CD14-positive monocyte (primary cell): ENCODE results near the gene PLA2G1B. TPM values are rescaled to one million over a fixed set of nuclear protein-coding genes. Genes with fewer than 3 reads are reported as not detected.
A peak's percentile ranks its signal among the peaks of the same experiment; 100 is the strongest.

Experiments used
- DNase-seq, 3 donors: peaks; one replicate each; pipeline ENCODE4 v3.0.0-alpha.2; 2011 to 2022
- H2AFZ ChIP-seq: 2 replicates; pipeline ENCODE4 v1.6.0; 2012; ENCODE audit warnings: mild to moderate bottlenecking, low read depth, low read length, inconsistent platforms; ENCODE audit not compliant: insufficient read depth, poor library complexity, severe bottlenecking
- H3K27ac ChIP-seq, 2 donors: 1 replicate in 1 of 2; 2 replicates in 1 of 2; pipeline ENCODE4 v1.5.1; 2012 to 2013; ENCODE audit warnings: low read length in 2 of 2, control low read depth in 1 of 2, inconsistent platforms in 1 of 2, low read depth in 1 of 2, mild to moderate bottlenecking in 1 of 2
- H3K27me3 ChIP-seq, 2 donors: one replicate each; pipeline versions ENCODE4 v1.6.0 to v1.6.1; 2011 to 2013; ENCODE audit warnings: low read length in 2 of 2; ENCODE audit not compliant: control insufficient read depth in 2 of 2, insufficient read depth in 2 of 2
- H3K36me3 ChIP-seq, 2 donors: replicated peaks in 1 of 2; 1 replicate in 1 of 2; 2 replicates in 1 of 2; pipeline versions ENCODE4 v1.5.1 to v1.6.1; 2012 to 2013; ENCODE audit warnings: low read length in 2 of 2, control low read depth in 1 of 2, inconsistent platforms in 1 of 2, mild to moderate bottlenecking in 1 of 2; ENCODE audit not compliant: insufficient read depth in 2 of 2, control insufficient read depth in 1 of 2
- H3K4me1 ChIP-seq, 2 donors: 1 replicate in 1 of 2; 2 replicates in 1 of 2; pipeline versions ENCODE4 v1.5.1 to v1.6.1; 2012 to 2013; ENCODE audit warnings: low read length in 2 of 2, control low read depth in 1 of 2, inconsistent platforms in 1 of 2, mild to moderate bottlenecking in 1 of 2, moderate library complexity in 1 of 2; ENCODE audit not compliant: insufficient read depth in 2 of 2, control insufficient read depth in 1 of 2
- H3K4me2 ChIP-seq: replicated peaks from 2 replicates; pipeline ENCODE3; 2012; ENCODE audit warnings: low read length, moderate library complexity, mild to moderate bottlenecking; ENCODE audit not compliant: poor library complexity, severe bottlenecking; ENCODE audit errors: extremely low read depth
- H3K4me3 ChIP-seq, 3 experiments: fragments of 200-600 bp in 1 of 3; sonication (generic) in 1 of 3; replicated peaks in 1 of 3; 1 replicate in 2 of 3; 2 replicates in 1 of 3; pipeline ENCODE4 v1.5.1; 2011 to 2013; ENCODE audit warnings: low read length in 3 of 3, mild to moderate bottlenecking in 3 of 3, control low read depth in 2 of 3, low read depth in 2 of 3, inconsistent platforms in 1 of 3, moderate library complexity in 1 of 3
- H3K79me2 ChIP-seq: 2 replicates; pipeline ENCODE4 v1.6.0; 2012; ENCODE audit warnings: mild to moderate bottlenecking, control low read depth, inconsistent platforms, low read length, moderate library complexity; ENCODE audit not compliant: insufficient read depth
- H3K9ac ChIP-seq: 2 replicates; pipeline ENCODE4 v1.6.0; 2017; ENCODE audit warnings: low read length, mild to moderate bottlenecking; ENCODE audit not compliant: insufficient read depth, poor library complexity, severe bottlenecking
- H3K9me3 ChIP-seq, 2 donors: replicated peaks in 1 of 2; 1 replicate in 1 of 2; 2 replicates in 1 of 2; pipeline versions ENCODE4 v1.5.1 to v1.6.1; 2012 to 2013; ENCODE audit warnings: low read length in 2 of 2, control low read depth in 1 of 2; ENCODE audit not compliant: control insufficient read depth in 1 of 2, insufficient read depth in 1 of 2
- H4K20me1 ChIP-seq: 2 replicates; pipeline ENCODE4 v1.6.0; 2012; ENCODE audit warnings: mild to moderate bottlenecking, low read length, control low read depth, moderate library complexity; ENCODE audit not compliant: insufficient read depth
- H3K27ac Mint-ChIP-seq, 7 donors: one replicate each; pipeline ENCODE4 v1.8.0; 2020; ENCODE audit warnings: mild to moderate bottlenecking in 7 of 7, mixed read lengths in 7 of 7, moderate library complexity in 6 of 7, inconsistent platforms in 2 of 7
- H3K27me3 Mint-ChIP-seq, 3 donors: one replicate each; pipeline ENCODE4 v1.8.0; 2021 to 2022; ENCODE audit warnings: low read depth in 3 of 3, mild to moderate bottlenecking in 3 of 3, mixed read lengths in 3 of 3, moderate library complexity in 3 of 3, inconsistent platforms in 1 of 3
- H3K36me3 Mint-ChIP-seq, 2 donors: one replicate each; pipeline ENCODE4 v1.8.0; 2020; ENCODE audit warnings: mixed read lengths in 2 of 2, inconsistent platforms in 1 of 2, mild to moderate bottlenecking in 1 of 2
- H3K4me1 Mint-ChIP-seq: one replicate; pipeline ENCODE4 v1.8.0; 2020; ENCODE audit warnings: mild to moderate bottlenecking, mixed read lengths
- H3K4me3 Mint-ChIP-seq, 2 donors: one replicate each; pipeline ENCODE4 v1.8.0; 2020; ENCODE audit warnings: mild to moderate bottlenecking in 2 of 2, mixed read lengths in 2 of 2, moderate library complexity in 1 of 2
- H3K9me3 Mint-ChIP-seq, 7 donors: one replicate each; pipeline ENCODE4 v1.8.0; 2020 to 2022; ENCODE audit warnings: mixed read lengths in 7 of 7, mild to moderate bottlenecking in 6 of 7, moderate library complexity in 6 of 7, inconsistent platforms in 2 of 7
- WGBS: methylation state at CpG from one replicate; pipeline ENCODE4 v1.1.5; 2013; ENCODE audit warnings: missing lambda C conversion rate; ENCODE audit not compliant: insufficient coverage; 5-methylcytosine and 5-hydroxymethylcytosine counted together
- intact Hi-C, 2 donors: fragments of 100-400 bp; cut with micrococcal nuclease; formaldehyde crosslinking; loops; one replicate each; pipeline versions ENCODE4 v1.15.0 to v1.15.1; 2023
- polyA plus RNA-seq, 3 donors: library from polyadenylated mRNA; depleted of rRNA in 1 of 3; unstranded in 2 of 3; stranded (reverse) in 1 of 3; fragments of 300-500 nt in 2 of 3; fragments of >200 nt in 1 of 3; fragmentation: Illumina TruSeq in 2 of 3; gene quantifications; 1 replicate in 2 of 3; 2 replicates in 1 of 3; pipeline ENCODE4 v1.2.3, GENCODE V29; 2012 to 2021
- TF ChIP-seq, protein P1 (sequence below): fragments of 200-600 bp; IDR thresholded peaks from one replicate; pipeline ENCODE4 v1.8.0; 2022; ENCODE audit warnings: antibody characterized with exemption, mild to moderate bottlenecking

PLA2G1B gene
- polyA plus RNA-seq, 3 donors, result not detected

DNA sequence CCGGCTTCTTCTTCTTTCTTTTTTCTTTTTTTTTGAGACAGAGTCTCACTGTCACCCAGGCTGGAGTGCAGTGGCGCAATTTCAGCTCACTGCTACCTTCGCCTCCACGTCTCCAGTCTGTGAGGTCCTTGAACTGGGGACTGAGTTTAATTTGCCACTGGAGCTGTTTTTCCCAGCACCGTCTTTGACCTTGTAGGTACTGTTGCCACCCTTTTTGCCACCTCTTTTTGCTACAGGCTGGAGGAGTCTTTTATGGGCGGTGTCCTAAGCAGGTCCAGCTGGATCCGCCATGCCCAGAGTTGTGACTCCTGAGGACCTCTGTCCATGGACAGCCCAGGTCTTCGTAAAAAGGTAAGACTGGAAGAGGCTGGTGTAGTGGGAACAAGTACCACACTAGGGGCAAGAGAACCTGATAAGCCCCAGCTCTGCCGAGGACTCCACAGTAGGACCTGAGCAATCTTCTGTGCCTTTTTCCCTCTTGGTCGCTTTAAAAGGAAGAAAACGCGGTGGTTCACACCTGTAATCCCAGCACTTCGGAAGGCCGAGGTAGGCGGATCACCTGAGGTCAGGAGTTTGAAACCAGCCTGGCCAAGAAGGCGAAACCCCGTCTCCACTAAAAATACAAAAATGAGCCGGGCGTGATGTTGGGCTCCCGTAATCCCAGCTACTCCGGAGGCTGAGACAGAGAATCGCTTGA is 36.8 kb downstream of the PLA2G1B start:
- H3K27ac Mint-ChIP-seq, result no peak overlapping the region
- peaks cover 27 to 38% of the 10 kb centered on the region in 2 donors for H3K4me1 ChIP-seq
- no peaks in the 10 kb centered on the region for H3K4me1 Mint-ChIP-seq
- TF ChIP-seq, protein P1, sequence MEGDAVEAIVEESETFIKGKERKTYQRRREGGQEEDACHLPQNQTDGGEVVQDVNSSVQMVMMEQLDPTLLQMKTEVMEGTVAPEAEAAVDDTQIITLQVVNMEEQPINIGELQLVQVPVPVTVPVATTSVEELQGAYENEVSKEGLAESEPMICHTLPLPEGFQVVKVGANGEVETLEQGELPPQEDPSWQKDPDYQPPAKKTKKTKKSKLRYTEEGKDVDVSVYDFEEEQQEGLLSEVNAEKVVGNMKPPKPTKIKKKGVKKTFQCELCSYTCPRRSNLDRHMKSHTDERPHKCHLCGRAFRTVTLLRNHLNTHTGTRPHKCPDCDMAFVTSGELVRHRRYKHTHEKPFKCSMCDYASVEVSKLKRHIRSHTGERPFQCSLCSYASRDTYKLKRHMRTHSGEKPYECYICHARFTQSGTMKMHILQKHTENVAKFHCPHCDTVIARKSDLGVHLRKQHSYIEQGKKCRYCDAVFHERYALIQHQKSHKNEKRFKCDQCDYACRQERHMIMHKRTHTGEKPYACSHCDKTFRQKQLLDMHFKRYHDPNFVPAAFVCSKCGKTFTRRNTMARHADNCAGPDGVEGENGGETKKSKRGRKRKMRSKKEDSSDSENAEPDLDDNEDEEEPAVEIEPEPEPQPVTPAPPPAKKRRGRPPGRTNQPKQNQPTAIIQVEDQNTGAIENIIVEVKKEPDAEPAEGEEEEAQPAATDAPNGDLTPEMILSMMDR, result no peak
- H3K4me3 ChIP-seq, result peak overlapping the region; percentile 6 to 67 (median 24)
- H3K79me2 ChIP-seq, result no peaks in the 10 kb centered on the region
- no peaks in the 10 kb centered on the region for H3K36me3 ChIP-seq
- DNase-seq, result peak; percentile 19 to 69 (median 30)
- H2AFZ ChIP-seq, result no peak overlapping the region
- H3K4me3 Mint-ChIP-seq, result no peak overlapping the region
- intact Hi-C loops, result no loop called here
- H3K9me3 ChIP-seq, result no peaks in the 10 kb centered on the region
- no peaks in the 10 kb centered on the region for H3K36me3 Mint-ChIP-seq
- no peaks in the 10 kb centered on the region for H4K20me1 ChIP-seq
- H3K4me2 ChIP-seq, result peak overlapping the region; percentile 72
- H3K9ac ChIP-seq, result peak overlapping the region; percentile 38
- H3K27me3 ChIP-seq, result no peaks in the 10 kb centered on the region
- peak overlapping the region; percentile 83 to 100 for H3K27ac ChIP-seq
- WGBS, result 31% methylated on average over 19 of the region's 22 CpGs
- no peaks in the 10 kb centered on the region for H3K9me3 Mint-ChIP-seq
- H3K27me3 Mint-ChIP-seq, result peaks cover 4 to 10% (median 6%) of the 10 kb centered on the region in 3 donors

DNA sequence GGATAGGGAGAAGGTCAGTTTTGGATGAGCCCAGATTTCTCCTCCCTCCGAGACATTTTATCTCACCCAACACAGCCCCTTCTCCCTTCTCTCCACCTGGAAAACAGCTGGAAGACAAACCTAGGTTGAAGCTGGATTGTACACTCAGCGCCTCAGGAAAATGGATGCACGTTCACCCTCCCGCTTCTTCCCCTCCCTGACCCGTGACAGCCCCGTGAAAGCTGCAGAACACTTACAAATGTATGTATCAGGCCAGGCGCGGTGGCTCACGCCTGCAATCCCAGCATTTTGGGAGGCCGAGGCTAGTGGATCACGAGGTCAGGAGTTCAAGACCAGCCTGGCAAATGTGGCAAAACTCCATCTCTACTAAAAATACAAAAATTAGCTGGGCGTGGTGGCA is 40.1 kb downstream of the PLA2G1B start:
- Histone ChIP-seq H3K4me3 (no peak overlapping the region), H3K27ac (no peak overlapping the region), H3K4me2 (no peak overlapping the region), H4K20me1 (no peaks in the 10 kb centered on the region), H3K9me3 (no peaks in the 10 kb centered on the region), H3K36me3 (no peaks in the 10 kb centered on the region), H3K27me3 (no peaks in the 10 kb centered on the region), H3K79me2 (no peaks in the 10 kb centered on the region), H2AFZ (no peak overlapping the region), H3K9ac (no peak overlapping the region), H3K4me1 (peaks cover 22 to 27% of the 10 kb centered on the region in 2 donors)
- no peak for DNase-seq
- no peak overlapping the region for H3K27ac Mint-ChIP-seq
- WGBS, result 89% methylated on average over 6 of the region's 12 CpGs
- H3K4me3 Mint-ChIP-seq, result no peak overlapping the region
- H3K4me1 Mint-ChIP-seq, result no peaks in the 10 kb centered on the region
- H3K27me3 Mint-ChIP-seq, result peaks cover 7 to 15% (median 12%) of the 10 kb centered on the region in 3 donors
- intact Hi-C loops, result no loop called here
- TF ChIP-seq, protein P1, result no peak
- peaks cover 0 to 1% (median 0%) of the 10 kb centered on the region in 7 donors for H3K9me3 Mint-ChIP-seq
- no peaks in the 10 kb centered on the region for H3K36me3 Mint-ChIP-seq
